ENCODE measurements around the gene ASIC1.

- TF ChIP-seq EZH2 (IDR thresholded peaks at IDR 0.05; ENCODE audit: borderline replicate concordance, low read depth, low read length, poor library complexity, severe bottlenecking) (no peak), CTCF (conservative IDR thresholded peaks at IDR 0.05; ENCODE audit: low read depth, low read length) (peak; percentile 99)
These were observed 54.5 kb downstream of the ASIC1 start, which contains the start of gene COX14 for GRCh38 chr12:50111693-50112455.
